Iris pigment epithelial cell (primary cell): ENCODE results near the gene PRDM16.

Experiments
- DNase-seq: peaks from one replicate; pipeline ENCODE4 v3.0.0-alpha.2; 2011; ENCODE audit warnings: low read depth

The PRDM16 gene

GRCh38 chr1:3463408-3463863 is 394.4 kb downstream of the PRDM16 start:
- DNase-seq = no peak

DNA sequence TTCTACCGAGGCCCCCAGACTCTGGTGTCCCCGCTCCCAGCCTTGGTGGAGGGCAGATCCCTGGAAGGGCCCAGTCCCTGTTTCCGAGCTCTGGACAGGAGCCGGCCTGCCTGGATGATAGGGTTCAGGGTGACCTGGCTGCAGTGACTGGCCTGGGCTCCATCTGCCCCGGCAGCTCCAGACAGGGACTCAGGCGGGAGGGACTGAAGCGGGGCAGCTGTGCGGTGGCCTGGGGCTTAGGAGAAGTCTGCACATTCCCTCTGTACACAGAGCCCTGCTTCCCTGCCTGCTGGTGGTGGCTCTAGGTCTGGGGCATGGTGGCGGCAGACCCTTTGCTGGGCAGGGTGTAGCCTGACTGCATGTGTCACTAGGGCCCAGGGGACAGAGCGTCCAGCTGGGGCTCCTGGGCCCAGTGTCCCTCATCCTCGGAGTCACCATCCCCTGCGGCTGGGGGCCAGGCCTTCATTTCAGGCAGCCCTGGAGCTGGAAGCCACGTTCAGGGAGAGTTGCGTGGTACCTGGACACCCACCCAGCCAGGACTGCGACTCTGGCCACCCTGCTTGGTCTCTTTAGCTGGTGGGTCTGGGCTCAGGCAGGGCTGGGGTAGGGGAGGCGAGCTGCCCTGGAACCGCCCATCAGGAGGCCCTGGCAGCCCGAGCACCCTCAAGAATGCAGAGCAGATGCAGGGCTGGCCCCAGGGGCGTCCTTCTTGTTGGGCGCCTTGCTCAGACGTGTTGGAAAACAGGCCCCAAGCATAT is 395.1 kb downstream of the PRDM16 start:
- DNase-seq = no peak

DNA sequence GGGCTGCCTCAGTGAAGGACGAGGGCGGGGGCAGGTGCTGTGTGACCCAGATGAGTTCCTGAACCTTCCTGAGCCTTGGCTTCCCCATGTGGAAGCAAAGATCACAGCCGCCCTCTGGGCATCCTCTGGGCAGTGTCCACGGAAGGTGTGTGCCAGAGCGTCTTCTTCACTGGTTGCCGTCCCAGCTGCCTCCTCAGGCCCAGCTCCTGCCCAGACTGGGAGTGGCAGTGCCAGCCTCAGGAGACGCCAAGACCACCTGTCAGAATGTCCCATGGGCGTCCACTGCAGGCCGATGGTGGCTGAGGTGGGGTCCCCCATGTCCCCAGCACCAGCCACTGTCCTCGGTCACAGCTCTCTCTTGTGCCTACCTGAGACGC is 395.6 kb downstream of the PRDM16 start:
- no peak for DNase-seq

DNA sequence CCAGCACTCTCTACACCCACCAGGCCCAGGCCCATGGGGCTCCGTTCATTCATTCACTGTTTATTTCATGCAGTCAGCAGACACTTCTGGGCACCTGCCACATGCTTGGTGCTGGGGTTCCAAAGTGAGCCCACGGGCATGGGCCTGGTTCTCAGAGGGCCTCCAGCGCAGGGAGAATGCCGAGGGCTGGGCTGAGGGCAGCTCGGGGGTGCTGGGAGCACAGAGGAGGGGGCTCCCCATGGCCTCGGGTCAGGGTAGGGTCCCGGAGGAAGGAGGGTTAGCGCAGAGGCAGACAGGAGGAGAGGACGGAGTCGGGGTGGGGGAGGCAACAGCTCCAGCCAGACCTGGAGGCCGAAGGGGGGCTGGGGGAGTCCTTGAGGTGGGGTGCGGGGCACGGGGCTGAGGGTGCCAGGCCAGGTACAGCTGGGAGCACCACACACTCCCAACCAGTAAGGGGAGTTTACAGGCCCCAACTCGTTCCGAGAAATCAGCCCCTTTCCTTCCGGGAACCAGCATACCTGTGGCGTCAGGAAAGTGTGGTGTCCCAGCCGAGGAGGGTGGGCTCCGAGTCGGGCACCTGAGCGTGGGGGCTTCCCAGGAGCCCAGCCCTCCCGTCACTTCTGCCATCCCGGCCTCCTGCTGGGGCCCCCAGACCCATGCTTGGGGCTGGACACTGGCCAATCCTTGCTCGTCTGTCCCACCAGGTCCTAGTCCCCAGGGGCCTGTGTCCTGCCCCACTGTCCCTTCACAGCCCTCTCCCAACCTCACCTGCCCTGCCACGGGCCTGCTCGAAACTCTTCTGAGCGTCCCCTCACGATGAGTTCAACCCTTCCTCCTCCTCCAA is 396.3 kb downstream of the PRDM16 start:
- no peak for DNase-seq

DNA sequence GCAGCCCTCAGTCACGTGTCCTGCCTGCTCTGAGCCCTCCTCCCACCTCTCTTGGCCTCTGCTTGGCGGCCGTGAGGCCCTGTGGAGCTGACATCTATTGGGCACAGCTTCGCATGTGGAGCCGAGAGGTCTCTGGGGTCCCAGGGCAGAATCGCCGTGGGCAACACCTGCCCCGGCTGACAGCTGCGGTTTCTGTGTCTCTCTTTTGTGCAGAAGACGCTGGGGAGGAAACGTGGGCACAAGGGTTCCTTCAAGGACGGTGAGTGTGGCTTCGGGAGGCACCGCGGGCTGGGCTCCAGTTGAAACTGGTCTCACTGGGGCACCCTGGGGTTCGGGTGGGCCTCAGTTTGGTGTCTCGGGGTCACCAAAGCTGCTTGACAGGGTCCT is 396.9 kb downstream of the PRDM16 start:
- no peak for DNase-seq

DNA sequence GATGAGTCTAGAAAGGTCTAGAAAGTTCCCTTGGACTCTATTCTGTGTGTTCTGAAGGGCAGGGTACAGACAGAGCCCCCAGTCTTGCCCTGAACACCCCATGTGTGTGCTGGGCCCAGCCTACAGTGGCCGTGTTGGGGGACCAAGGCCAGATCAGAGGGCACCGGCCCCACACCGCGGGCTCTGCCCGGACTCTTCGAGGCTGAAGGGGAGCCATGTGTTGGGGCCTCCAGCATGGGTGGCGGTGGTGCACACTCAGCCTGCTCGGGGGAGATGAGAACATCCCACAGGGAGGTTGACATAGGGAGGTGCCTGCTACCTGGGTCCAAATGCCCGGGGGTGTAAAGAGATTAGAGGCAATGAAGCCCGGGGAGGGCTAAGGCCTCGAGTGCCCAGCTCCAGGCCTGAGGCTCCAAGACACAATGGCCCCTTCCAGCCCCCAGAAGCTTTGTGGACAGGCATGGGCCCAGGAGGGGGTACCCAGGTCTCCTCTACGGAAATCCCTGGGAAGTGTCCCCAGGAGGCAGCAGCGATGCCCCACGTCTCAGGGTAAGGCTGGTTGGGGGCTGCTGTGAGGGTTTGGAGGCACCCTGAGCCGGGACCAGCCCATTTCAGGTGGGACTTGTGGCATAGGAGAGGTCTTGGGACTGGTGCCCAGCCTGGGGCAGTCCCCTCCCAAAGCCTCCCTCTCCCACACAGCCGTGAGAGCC is 397.5 kb downstream of the PRDM16 start:
- DNase-seq = no peak

- DNase-seq = no peak
These were observed 398.4 kb downstream of the PRDM16 start for GRCh38 chr1:3467096-3468036.

GRCh38 chr1:3468236-3469103 is 399.5 kb downstream of the PRDM16 start:
- no peak for DNase-seq

DNA sequence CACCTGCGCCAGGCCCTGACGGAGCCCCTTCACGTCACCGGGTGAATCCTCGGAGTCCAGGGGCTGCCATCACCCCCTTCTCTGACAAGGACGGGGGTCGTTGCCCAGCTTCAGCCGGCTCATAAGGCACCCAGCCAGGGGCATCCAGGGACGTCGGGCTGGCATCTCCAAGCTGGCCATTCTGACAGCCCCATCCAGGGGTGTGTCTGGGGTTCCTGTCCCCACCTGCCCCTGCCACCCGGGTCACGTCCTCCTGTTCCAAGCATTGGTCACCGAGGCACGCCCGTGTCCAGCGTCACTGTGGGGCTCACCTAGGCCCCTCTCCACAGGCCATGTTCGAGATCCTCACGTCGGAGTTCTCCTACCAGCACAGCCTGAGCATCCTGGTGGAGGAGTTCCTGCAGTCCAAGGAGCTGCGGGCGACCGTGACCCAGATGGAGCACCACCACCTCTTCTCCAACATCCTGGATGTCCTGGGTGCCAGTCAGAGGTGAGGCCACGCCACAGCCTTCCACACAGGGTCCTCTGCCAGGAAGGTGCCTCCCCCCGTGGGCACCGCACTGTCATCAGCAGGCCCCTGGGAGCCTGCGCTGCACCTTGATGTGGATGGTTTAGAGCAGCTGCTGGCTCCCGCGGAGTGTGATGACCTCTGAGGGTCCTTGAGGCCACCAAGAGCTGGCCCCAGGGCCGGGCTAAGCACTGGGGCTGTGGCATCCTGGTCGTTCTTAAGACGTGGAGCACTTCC is 400.3 kb downstream of the PRDM16 start:
- no peak for DNase-seq

GRCh38 chr1:3469849-3470649 is 401.0 kb downstream of the PRDM16 start:
- DNase-seq = no peak

- no peak for DNase-seq
These were observed 401.8 kb downstream of the PRDM16 start for GRCh38 chr1:3470650-3471355.

DNA sequence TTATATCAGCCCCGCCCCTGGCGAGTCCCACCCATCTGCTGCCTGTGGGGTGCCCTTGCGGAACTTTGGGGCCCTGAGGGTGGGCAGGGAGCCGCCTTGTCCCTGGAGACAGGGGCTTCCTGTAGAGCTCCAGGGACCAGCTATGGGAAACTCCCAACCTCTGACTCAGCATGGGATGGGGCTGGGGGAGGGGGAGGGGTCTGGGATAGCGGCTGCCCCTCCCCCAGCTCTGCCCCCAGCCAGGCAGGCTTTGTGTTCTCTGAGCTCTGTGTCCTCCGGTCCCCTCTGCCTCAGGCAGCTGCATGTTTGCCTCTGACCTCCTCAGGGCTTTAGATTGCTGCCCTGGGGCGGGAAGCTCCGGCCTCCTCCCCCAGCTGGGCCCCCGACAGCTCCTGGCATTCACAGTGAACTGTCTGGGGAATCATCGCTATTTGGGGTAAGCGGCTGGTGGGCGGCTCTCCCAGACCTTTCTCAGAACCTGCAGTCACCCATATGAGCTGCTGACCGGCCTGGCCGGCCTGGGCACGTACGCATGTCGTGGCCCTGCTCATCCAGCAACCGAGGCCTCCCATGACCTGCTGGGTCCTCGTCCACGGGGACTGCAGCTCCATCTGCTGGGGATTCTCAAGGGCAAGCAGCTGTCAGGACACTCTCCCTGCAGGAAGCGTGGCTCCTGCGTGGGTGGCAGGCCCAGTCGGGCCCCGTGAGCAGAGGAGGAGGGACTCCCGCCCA is 402.5 kb downstream of the PRDM16 start:
- DNase-seq = peak; percentile 49

DNA sequence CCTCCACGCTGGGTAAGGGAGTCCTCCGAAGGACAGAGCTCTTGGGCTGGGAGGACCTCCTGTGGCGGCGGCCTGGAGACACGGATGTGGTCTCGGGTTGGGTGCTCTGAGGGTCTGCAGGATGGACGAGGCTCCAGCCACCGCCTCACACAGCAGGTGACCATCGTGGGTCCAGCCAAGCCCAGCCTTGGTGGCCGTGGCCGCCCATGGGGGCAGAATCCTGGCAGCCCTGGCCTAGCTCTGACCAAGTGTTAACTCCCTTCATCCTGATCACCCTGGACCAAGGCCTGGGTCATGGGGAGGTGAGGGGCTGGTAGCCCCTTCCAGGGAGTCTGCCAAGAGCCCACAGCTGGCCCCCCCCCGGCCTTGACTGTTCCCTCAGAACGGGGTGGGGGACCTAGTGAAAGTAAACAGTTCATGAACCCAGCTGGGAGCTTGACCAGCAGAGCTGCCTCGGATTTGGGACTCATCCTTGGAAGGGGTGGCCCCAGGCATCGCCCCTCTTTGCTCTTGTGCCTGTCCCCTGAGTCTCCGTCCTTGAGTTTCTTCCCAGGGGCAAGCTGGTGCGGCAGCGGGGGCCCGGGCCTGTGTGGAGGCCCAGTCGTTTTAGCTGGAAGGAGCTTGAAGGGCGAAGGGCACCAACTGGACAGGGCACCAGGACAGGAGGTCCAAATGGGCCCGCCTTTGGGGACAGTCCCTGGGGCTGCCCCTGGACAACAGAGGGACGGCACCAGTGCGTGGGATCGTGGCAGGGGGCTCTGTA is 403.3 kb downstream of the PRDM16 start:
- no peak for DNase-seq

- no peak for DNase-seq
These were observed 403.9 kb downstream of the PRDM16 start for GRCh38 chr1:3472906-3473305.

- peak; percentile 90 for DNase-seq
These were observed 404.4 kb downstream of the PRDM16 start for GRCh38 chr1:3473381-3473844.

- no peak for DNase-seq
These were observed 405.0 kb downstream of the PRDM16 start for GRCh38 chr1:3474016-3474415.

DNA sequence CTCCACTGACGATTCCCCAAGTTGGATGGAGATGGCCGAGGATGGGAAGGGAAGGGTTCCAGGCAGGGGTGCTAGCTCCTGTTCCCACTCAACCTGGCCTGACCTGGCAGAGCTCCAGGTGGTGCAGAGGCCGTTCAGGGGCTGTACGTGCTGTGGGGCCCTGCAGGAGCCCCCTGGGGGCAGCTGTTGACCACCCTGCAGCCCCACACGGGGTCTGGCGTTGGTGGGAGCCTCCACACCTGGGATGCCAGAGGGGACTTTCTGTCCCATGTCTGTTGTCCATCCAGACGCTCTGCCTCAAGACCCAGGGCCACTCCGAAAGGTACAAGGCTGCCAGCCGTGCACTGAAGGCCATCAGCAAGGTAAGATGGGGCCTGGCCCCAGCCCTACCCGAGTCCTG is 405.4 kb downstream of the PRDM16 start:
- no peak for DNase-seq
